SU-DHL-6 (cell line): ENCODE results near the gene BTBD9.

Experiments
- H2AFZ ChIP-seq: fragments of 200-600 bp; sonication (generic); 2 replicates; pipeline ENCODE4 v1.6.1; 2014; ENCODE audit warnings: low read depth, mild to moderate bottlenecking, moderate library complexity, mixed read lengths, antibody characterized with exemption, low read length; ENCODE audit not compliant: severe bottlenecking
- H3F3A ChIP-seq: fragments of 200-600 bp; shearing (Covaris generic); 2 replicates; pipeline ENCODE4 v1.6.0; 2016; ENCODE audit warnings: antibody characterized with exemption, mild to moderate bottlenecking; ENCODE audit not compliant: insufficient read depth
- H3K27ac ChIP-seq: fragments of 200-600 bp; sonication (generic); 2 replicates; pipeline ENCODE4 v1.5.1; 2016; ENCODE audit warnings: low read depth, mild to moderate bottlenecking, low read length, moderate library complexity, mixed read lengths
- H3K27me3 ChIP-seq: fragments of 200-600 bp; sonication (generic), shearing (Covaris generic); 2 replicates; pipeline ENCODE4 v1.6.0; 2014; ENCODE audit warnings: mild to moderate bottlenecking, low read length
- H3K36me3 ChIP-seq: fragments of 200-600 bp; sonication (generic); 2 replicates; pipeline ENCODE4 v1.6.1; 2014; ENCODE audit warnings: mild to moderate bottlenecking, low read length, mixed read lengths
- H3K4me2 ChIP-seq: fragments of 300-600, 200-600 bp; shearing (Covaris generic), sonication (generic); 2 replicates; pipeline ENCODE4 v1.6.0; 2014; ENCODE audit warnings: low read length, low read depth, mild to moderate bottlenecking; ENCODE audit not compliant: poor library complexity, severe bottlenecking
- H3K4me3 ChIP-seq: fragments of 200-600 bp; sonication (generic); 2 replicates; pipeline ENCODE4 v1.5.1; 2014; ENCODE audit warnings: antibody characterized with exemption, low read length, mild to moderate bottlenecking, mixed read lengths; ENCODE audit not compliant: insufficient read depth, poor library complexity, severe bottlenecking
- H3K79me2 ChIP-seq: fragments of 200-600 bp; sonication (generic); 2 replicates; pipeline ENCODE4 v1.6.1; 2014; ENCODE audit warnings: mild to moderate bottlenecking, low read length, moderate library complexity; ENCODE audit not compliant: insufficient read depth
- H3K9ac ChIP-seq: fragments of 200-600 bp; sonication (generic); 2 replicates; pipeline ENCODE4 v1.7.0; 2014; ENCODE audit warnings: mild to moderate bottlenecking, low read length
- H3K9me2 ChIP-seq: fragments of 200-600 bp; sonication (generic); replicated peaks from 2 replicates; pipeline ENCODE4 v1.6.1; 2014; ENCODE audit warnings: low read length; ENCODE audit not compliant: insufficient read depth
- H3K9me3 ChIP-seq: fragments of 200-600 bp; sonication (generic); 2 replicates; pipeline ENCODE4 v1.6.1; 2014; ENCODE audit warnings: low read length, mixed read lengths; ENCODE audit not compliant: insufficient read depth
- H4K20me1 ChIP-seq: fragments of 200-600 bp; sonication (generic); 2 replicates; pipeline ENCODE4 v1.6.1; 2014; ENCODE audit warnings: low read depth, mild to moderate bottlenecking, antibody characterized with exemption, low read length, moderate library complexity, mixed read lengths
- EZH2phosphoT487 ChIP-seq: fragments of 200-600 bp; sonication (generic), shearing (Covaris generic); conservative IDR thresholded peaks from 2 replicates; pipeline ENCODE4 v1.6.1; 2018; ENCODE audit warnings: mild to moderate bottlenecking, antibody characterized with exemption, low read length, moderate library complexity, mixed read lengths
- TF ChIP-seq, protein P1 (sequence below): fragments of 200-600 bp; sonication (generic); IDR thresholded peaks from one replicate; pipeline ENCODE4 v1.5.1; 2017; ENCODE audit warnings: antibody characterized with exemption, mild to moderate bottlenecking, low read length, moderate library complexity; ENCODE audit not compliant: insufficient read depth, poor library complexity, severe bottlenecking

Gene BTBD9

GRCh38 chr6:38599966-38600550 lies 39.7 kb downstream of the BTBD9 start:
- H3K4me3 ChIP-seq = no peak overlapping the region
- no peak overlapping the region for H3K4me2 ChIP-seq
- no peaks in the 10 kb centered on the region for H3K36me3 ChIP-seq
- no peaks in the 10 kb centered on the region for H3K79me2 ChIP-seq
- H2AFZ ChIP-seq = no peak overlapping the region
- no peaks in the 10 kb centered on the region for H3K9me2 ChIP-seq
- no peaks in the 10 kb centered on the region for H4K20me1 ChIP-seq
- H3K27ac ChIP-seq = no peak overlapping the region
- no peak for TF ChIP-seq EZH2phosphoT487
- TF ChIP-seq, protein P1, sequence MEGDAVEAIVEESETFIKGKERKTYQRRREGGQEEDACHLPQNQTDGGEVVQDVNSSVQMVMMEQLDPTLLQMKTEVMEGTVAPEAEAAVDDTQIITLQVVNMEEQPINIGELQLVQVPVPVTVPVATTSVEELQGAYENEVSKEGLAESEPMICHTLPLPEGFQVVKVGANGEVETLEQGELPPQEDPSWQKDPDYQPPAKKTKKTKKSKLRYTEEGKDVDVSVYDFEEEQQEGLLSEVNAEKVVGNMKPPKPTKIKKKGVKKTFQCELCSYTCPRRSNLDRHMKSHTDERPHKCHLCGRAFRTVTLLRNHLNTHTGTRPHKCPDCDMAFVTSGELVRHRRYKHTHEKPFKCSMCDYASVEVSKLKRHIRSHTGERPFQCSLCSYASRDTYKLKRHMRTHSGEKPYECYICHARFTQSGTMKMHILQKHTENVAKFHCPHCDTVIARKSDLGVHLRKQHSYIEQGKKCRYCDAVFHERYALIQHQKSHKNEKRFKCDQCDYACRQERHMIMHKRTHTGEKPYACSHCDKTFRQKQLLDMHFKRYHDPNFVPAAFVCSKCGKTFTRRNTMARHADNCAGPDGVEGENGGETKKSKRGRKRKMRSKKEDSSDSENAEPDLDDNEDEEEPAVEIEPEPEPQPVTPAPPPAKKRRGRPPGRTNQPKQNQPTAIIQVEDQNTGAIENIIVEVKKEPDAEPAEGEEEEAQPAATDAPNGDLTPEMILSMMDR = no peak
- H3K9me3 ChIP-seq = no peaks in the 10 kb centered on the region
- H3F3A ChIP-seq = no peaks in the 10 kb centered on the region
- no peaks in the 10 kb centered on the region for H3K27me3 ChIP-seq
- no peak overlapping the region for H3K9ac ChIP-seq

- TF ChIP-seq EZH2phosphoT487 = no peak
- TF ChIP-seq, protein P1 = no peak
- Histone ChIP-seq H3K36me3 (no peaks in the 10 kb centered on the region), H3K27me3 (no peaks in the 10 kb centered on the region), H3F3A (no peaks in the 10 kb centered on the region), H3K27ac (no peak overlapping the region), H3K9me3 (no peaks in the 10 kb centered on the region), H3K4me2 (no peak overlapping the region), H3K9ac (no peak overlapping the region), H3K4me3 (no peak overlapping the region), H4K20me1 (no peaks in the 10 kb centered on the region), H3K79me2 (no peaks in the 10 kb centered on the region), H3K9me2 (no peaks in the 10 kb centered on the region), H2AFZ (no peak overlapping the region)
Observed at GRCh38 chr6:38599261-38599660, 40.5 kb downstream of the BTBD9 start.

DNA sequence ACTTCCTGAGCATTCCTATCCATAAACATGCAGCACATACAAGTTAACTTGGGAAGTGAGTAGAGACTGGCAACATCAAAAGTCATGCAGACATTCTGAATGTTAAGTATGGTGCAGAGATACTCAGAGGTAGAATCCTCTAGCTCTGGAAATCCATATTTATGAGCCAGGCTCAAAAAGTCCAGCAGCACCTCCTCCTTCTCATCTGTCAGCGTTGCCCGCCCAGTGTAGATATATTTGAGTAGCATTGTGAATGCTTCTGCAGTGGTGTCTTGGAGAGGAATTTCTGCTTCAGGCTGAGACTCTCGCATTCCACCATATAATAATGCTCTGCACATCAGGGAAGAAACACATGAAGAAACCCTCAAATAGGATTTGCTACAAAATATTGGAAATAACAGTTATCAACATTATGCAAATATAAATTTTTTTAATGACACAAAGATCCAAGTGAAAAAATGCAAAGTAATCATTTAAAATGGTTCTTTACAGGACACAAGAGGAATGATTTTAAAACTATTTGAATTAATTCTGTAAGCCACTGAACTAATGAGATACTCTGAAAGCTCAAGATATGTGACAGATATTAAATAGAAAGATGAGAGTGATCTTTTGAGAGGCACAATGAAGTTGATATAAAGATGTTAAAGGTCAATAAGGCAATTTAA lies 45.6 kb downstream of the BTBD9 start:
- no peaks in the 10 kb centered on the region for H4K20me1 ChIP-seq
- H3K79me2 ChIP-seq = no peaks in the 10 kb centered on the region
- no peak overlapping the region for H3K4me2 ChIP-seq
- no peak for TF ChIP-seq EZH2phosphoT487
- TF ChIP-seq, protein P1 = no peak
- no peaks in the 10 kb centered on the region for H3K27me3 ChIP-seq
- no peak overlapping the region for H3K4me3 ChIP-seq
- H3K9me3 ChIP-seq = no peaks in the 10 kb centered on the region
- H3K9ac ChIP-seq = no peak overlapping the region
- H3K9me2 ChIP-seq = no peaks in the 10 kb centered on the region
- no peak overlapping the region for H2AFZ ChIP-seq
- H3K27ac ChIP-seq = no peak overlapping the region
- no peaks in the 10 kb centered on the region for H3K36me3 ChIP-seq
- H3F3A ChIP-seq = no peaks in the 10 kb centered on the region
